Measurements from ENCODE around the gene HLA-E. TPM values are rescaled to one million over a fixed set of nuclear protein-coding genes. Genes with fewer than 3 reads are reported as not detected.

HLA-E gene
- total RNA-seq, 1 experiment from 2014 or later: 41.1 TPM

DNA sequence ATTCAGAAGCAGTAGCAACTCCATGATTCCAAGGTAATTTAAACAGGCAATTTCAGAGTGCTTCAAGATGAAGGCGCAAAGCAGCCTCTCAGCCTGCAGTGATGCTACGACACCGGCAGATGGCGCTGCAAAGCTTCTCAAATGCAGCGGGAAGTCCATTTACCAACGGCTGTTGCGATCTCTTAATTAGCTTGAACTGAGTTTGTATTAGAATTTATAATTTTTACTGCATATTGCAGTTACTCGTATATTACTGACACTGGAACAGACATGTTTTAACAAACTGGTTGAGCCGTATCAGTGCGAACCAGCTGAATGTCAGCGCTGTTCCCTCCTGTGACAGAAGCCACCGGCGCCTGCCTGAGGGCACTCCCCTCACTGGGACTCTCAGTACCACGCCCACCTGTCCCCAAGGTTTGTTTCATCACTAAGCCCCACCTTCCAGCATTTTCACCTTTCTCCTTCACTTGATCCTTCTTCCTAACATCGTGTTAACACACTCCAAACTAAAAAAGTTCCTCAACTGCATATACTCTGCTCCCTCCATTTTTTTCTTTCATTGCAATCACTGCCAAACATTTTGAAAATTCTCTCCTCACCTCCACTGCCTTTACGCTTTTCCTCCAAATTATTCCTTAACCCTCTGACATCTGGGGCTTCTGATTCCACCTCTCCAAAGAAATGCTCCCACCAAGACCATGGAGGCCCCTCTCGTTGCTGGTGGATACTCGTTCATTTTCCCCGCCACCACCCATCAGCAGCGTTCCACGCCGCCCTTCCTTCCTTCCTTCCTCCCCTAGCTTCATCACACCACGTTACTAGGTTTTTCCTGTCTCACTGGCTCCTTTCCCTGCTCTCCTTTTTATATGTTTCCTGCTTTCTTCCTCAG, 52.5 kb downstream of the HLA-E start:
- ChIA-PET POLR2A (ENCODE audit: low non-redundant PET) (no interaction called here), CTCF (interaction anchor here (0.5 to 1.8 kb wide), 11 partner anchors 12 to 546 kb away, joined by 3 to 12 read pairs (median 3); no protein-coding TSS in a partner anchor)
- intact Hi-C loops (cut with micrococcal nuclease; ENCODE audit: unreplicated experiment): loop anchor here (1.0 to 5.0 kb wide), 2 partner anchors 56 to 546 kb away; no protein-coding TSS in a partner anchor
- TF ChIP-seq, protein P1, sequence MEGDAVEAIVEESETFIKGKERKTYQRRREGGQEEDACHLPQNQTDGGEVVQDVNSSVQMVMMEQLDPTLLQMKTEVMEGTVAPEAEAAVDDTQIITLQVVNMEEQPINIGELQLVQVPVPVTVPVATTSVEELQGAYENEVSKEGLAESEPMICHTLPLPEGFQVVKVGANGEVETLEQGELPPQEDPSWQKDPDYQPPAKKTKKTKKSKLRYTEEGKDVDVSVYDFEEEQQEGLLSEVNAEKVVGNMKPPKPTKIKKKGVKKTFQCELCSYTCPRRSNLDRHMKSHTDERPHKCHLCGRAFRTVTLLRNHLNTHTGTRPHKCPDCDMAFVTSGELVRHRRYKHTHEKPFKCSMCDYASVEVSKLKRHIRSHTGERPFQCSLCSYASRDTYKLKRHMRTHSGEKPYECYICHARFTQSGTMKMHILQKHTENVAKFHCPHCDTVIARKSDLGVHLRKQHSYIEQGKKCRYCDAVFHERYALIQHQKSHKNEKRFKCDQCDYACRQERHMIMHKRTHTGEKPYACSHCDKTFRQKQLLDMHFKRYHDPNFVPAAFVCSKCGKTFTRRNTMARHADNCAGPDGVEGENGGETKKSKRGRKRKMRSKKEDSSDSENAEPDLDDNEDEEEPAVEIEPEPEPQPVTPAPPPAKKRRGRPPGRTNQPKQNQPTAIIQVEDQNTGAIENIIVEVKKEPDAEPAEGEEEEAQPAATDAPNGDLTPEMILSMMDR (conservative IDR thresholded peaks at IDR 0.05; ENCODE audit: low read depth, low read length): peak; percentile 99
- TF ChIP-seq EZH2 (IDR thresholded peaks at IDR 0.05; ENCODE audit: borderline replicate concordance, low read depth, low read length, poor library complexity, severe bottlenecking): no peak
- peak overlapping the region; percentile 32 for H3K4me3 ChIP-seq (ENCODE audit: low read depth, low read length, poor library complexity, severe bottlenecking)
- no peaks in the 10 kb centered on the region for H3K36me3 ChIP-seq (ENCODE audit: insufficient read depth, low read length, poor library complexity, severe bottlenecking)
- peaks cover 4% of the 10 kb centered on the region for H3K4me1 ChIP-seq (ENCODE audit: insufficient read depth, low read length, poor library complexity, severe bottlenecking)
- H3K9me3 ChIP-seq (ENCODE audit: low read depth, low read length, poor library complexity, severe bottlenecking): no peaks in the 10 kb centered on the region
- no peak overlapping the region for H3K27ac ChIP-seq (ENCODE audit: low read depth, low read length, poor library complexity, severe bottlenecking)
- H3K27me3 ChIP-seq (replicated peaks; ENCODE audit: insufficient read depth, low read depth, low read length, poor library complexity): no peaks in the 10 kb centered on the region
- DNase-seq (ENCODE audit: low spot score): peak; percentile 85
- TSS peak; percentile 9 for BruUV-seq (replicated peaks)

DNA sequence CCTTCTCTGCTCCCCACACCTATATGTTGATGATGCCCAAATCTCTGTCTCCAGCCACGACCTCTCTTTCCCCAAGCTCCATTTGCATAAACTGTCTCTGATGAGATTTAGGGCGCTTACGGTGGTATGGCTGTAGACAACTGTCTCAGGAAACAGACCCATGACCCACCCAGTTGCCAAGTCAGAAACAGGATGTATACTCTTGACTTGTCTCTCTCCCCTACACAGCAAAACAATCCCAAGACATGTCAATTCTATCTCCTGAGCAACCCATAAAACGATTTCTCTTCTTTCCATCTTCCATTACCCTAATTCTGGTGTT, 53.1 kb downstream of the HLA-E start:
- peaks cover 4% of the 10 kb centered on the region for H3K4me1 ChIP-seq (ENCODE audit: insufficient read depth, low read length, poor library complexity, severe bottlenecking)
- no peak for DNase-seq (ENCODE audit: low spot score)
- H3K36me3 ChIP-seq (ENCODE audit: insufficient read depth, low read length, poor library complexity, severe bottlenecking): no peaks in the 10 kb centered on the region
- no TSS peak for BruUV-seq (replicated peaks)
- TF ChIP-seq EZH2 (IDR thresholded peaks at IDR 0.05; ENCODE audit: borderline replicate concordance, low read depth, low read length, poor library complexity, severe bottlenecking): no peak
- TF ChIP-seq, protein P1 (conservative IDR thresholded peaks at IDR 0.05; ENCODE audit: low read depth, low read length): no peak
- CTCF ChIA-PET: interaction anchor here (1.1 to 1.8 kb wide), 2 partner anchors 12 to 240 kb away, joined by 4 to 5 read pairs; no protein-coding TSS in a partner anchor
- H3K27me3 ChIP-seq (replicated peaks; ENCODE audit: insufficient read depth, low read depth, low read length, poor library complexity): no peaks in the 10 kb centered on the region
- no peak overlapping the region for H3K4me3 ChIP-seq (ENCODE audit: low read depth, low read length, poor library complexity, severe bottlenecking)
- intact Hi-C loops (cut with micrococcal nuclease; ENCODE audit: unreplicated experiment): loop anchor here (5.0 kb wide), 1 partner anchor 55 kb away; no protein-coding TSS in a partner anchor
- no peaks in the 10 kb centered on the region for H3K9me3 ChIP-seq (ENCODE audit: low read depth, low read length, poor library complexity, severe bottlenecking)
- H3K27ac ChIP-seq (ENCODE audit: low read depth, low read length, poor library complexity, severe bottlenecking): no peak overlapping the region
- POLR2A ChIA-PET (ENCODE audit: low non-redundant PET): interaction anchor here (0.6 kb wide), 1 partner anchor 55 kb away, joined by 3 read pairs; no protein-coding TSS in a partner anchor

DNA sequence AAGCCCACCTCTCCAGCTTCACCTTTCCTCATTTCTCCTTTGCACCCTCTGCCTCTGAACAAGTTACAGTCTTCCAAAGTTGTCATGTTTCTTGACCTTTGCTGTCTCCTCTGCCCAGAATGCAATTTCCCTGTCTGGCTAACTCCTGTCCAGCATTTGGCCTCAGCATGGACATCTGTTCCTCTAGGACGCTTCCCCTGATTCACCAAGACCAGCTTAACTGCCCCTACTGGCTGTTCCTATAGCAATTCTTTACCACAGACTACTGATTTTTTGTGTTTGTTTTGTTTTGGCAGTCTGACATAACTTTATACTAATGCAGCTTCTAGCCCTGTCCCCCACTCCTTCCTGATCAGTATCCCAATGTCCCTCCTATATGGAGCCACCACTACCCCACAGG, 53.6 kb downstream of the HLA-E start:
- H3K4me3 ChIP-seq (ENCODE audit: low read depth, low read length, poor library complexity, severe bottlenecking): no peak overlapping the region
- no peaks in the 10 kb centered on the region for H3K27me3 ChIP-seq (replicated peaks; ENCODE audit: insufficient read depth, low read depth, low read length, poor library complexity)
- DNase-seq (ENCODE audit: low spot score): no peak
- ChIA-PET POLR2A (ENCODE audit: low non-redundant PET) (interaction anchor here (0.6 kb wide), 1 partner anchor 55 kb away, joined by 3 read pairs; no protein-coding TSS in a partner anchor), CTCF (interaction anchor here (0.9 kb wide), 1 partner anchor 11 kb away, joined by 4 read pairs; no protein-coding TSS in a partner anchor)
- H3K27ac ChIP-seq (ENCODE audit: low read depth, low read length, poor library complexity, severe bottlenecking): no peak overlapping the region
- H3K4me1 ChIP-seq (ENCODE audit: insufficient read depth, low read length, poor library complexity, severe bottlenecking): peaks cover 4% of the 10 kb centered on the region
- no peaks in the 10 kb centered on the region for H3K36me3 ChIP-seq (ENCODE audit: insufficient read depth, low read length, poor library complexity, severe bottlenecking)
- BruUV-seq (replicated peaks): no TSS peak
- H3K9me3 ChIP-seq (ENCODE audit: low read depth, low read length, poor library complexity, severe bottlenecking): no peaks in the 10 kb centered on the region
- intact Hi-C loops (cut with micrococcal nuclease; ENCODE audit: unreplicated experiment): loop anchor here (5.0 kb wide), 1 partner anchor 54 kb away; no protein-coding TSS in a partner anchor
- TF ChIP-seq, protein P1 (conservative IDR thresholded peaks at IDR 0.05; ENCODE audit: low read depth, low read length): no peak
- no peak for TF ChIP-seq EZH2 (IDR thresholded peaks at IDR 0.05; ENCODE audit: borderline replicate concordance, low read depth, low read length, poor library complexity, severe bottlenecking)

Other genes with a start within 250 kb of the HLA-E start
- gene TRIM39, start 162.6 kb upstream of the HLA-E start, total RNA-seq (2021): 13.7 and 14.3 TPM in 2 replicates
- 65.1 and 65.9 TPM in 2 replicates for gene RPP21, start 144.4 kb upstream of the HLA-E start, total RNA-seq (2021)
- 93.2 and 101 TPM in 2 replicates for gene GNL1, start 67.0 kb downstream of the HLA-E start, total RNA-seq (2021)
- gene PRR3, start 67.8 kb downstream of the HLA-E start, total RNA-seq (2021): 49.9 and 53.0 TPM in 2 replicates
- gene ABCF1, start 81.9 kb downstream of the HLA-E start, total RNA-seq (2021): 109 and 119 TPM in 2 replicates
- gene PPP1R10, start 127.7 kb downstream of the HLA-E start, total RNA-seq (2021): 121 and 129 TPM in 2 replicates
- gene MRPS18B, start 128.3 kb downstream of the HLA-E start, total RNA-seq (2021): 70.3 and 70.4 TPM in 2 replicates
- 31.7 and 33.0 TPM in 2 replicates for gene ATAT1, start 137.4 kb downstream of the HLA-E start, total RNA-seq (2021)
- 25.0 and 35.9 TPM in 2 replicates for gene C6orf136, start 157.6 kb downstream of the HLA-E start, total RNA-seq (2021)
- gene DHX16, start 183.5 kb downstream of the HLA-E start, total RNA-seq (2021): 44.7 and 46.4 TPM in 2 replicates
- 49.3 and 50.3 TPM in 2 replicates for gene PPP1R18, start 197.1 kb downstream of the HLA-E start, total RNA-seq (2021)
- 49.8 and 54.4 TPM in 2 replicates for gene NRM, start 201.5 kb downstream of the HLA-E start, total RNA-seq (2021)
- gene MDC1, start 227.8 kb downstream of the HLA-E start, total RNA-seq (2021): 52.9 and 53.4 TPM in 2 replicates
- 1,864 and 1,936 TPM in 2 replicates for gene TUBB, start 230.8 kb downstream of the HLA-E start, total RNA-seq (2021)

All from A673 (cell line).